ENCODE results near the gene POMT1. TPM values are rescaled to one million over a fixed set of nuclear protein-coding genes. Genes with fewer than 3 reads are reported as not detected.
"Not testable (repeated sequence)": the region's sequence is repeated elsewhere in the genome, so short reads cannot be mapped to it uniquely, and the experiment has no call there.

Gene POMT1
- polyA plus RNA-seq, 1 donor from 2014 or later: 5.1 TPM

GRCh38 chr9:131500377-131500776 lies 2.3 kb upstream of the POMT1 start:
- Mint-ChIP-seq H3K36me3 (no peaks in the 10 kb centered on the region), H3K4me1 (peaks cover 12 to 19% (median 15%) of the 10 kb centered on the region in 3 donors), H3K27me3 (no peaks in the 10 kb centered on the region), H3K27ac (peak overlapping the region in 2 of 3 donors; percentile 53 to 79), H3K4me3 (peak overlapping the region in 2 of 4 donors; percentile 82 to 90), H3K9me3 (no peaks in the 10 kb centered on the region)

GRCh38 chr9:131500939-131501541 lies 1.7 kb upstream of the POMT1 start:
- no peaks in the 10 kb centered on the region for H3K36me3 Mint-ChIP-seq
- H3K4me3 Mint-ChIP-seq: peak overlapping the region; percentile 69 to 90 (median 86)
- H3K4me1 Mint-ChIP-seq: peaks cover 12 to 19% (median 15%) of the 10 kb centered on the region in 3 donors
- peak overlapping the region in 2 of 3 donors; percentile 53 to 79 for H3K27ac Mint-ChIP-seq
- H3K27me3 Mint-ChIP-seq: no peaks in the 10 kb centered on the region
- H3K9me3 Mint-ChIP-seq: no peaks in the 10 kb centered on the region

- peak overlapping the region; percentile 50 to 79 (median 78) for H3K27ac Mint-ChIP-seq
- H3K27me3 Mint-ChIP-seq: no peaks in the 10 kb centered on the region
- peaks cover 3% of the 10 kb centered on the region for H3K36me3 Mint-ChIP-seq
- no peaks in the 10 kb centered on the region for H3K9me3 Mint-ChIP-seq
- H3K4me1 Mint-ChIP-seq: peaks cover 12 to 19% (median 15%) of the 10 kb centered on the region in 3 donors
- H3K4me3 Mint-ChIP-seq: peak overlapping the region; percentile 89 to 96 (median 92)
Observed at GRCh38 chr9:131503626-131504465, 1.1 kb downstream of the POMT1 start.

GRCh38 chr9:131505012-131505411 lies 2.3 kb downstream of the POMT1 start:
- Mint-ChIP-seq H3K4me3 (peak overlapping the region in 2 of 4 donors; percentile 65 to 89), H3K36me3 (peaks cover 3% of the 10 kb centered on the region), H3K9me3 (no peaks in the 10 kb centered on the region), H3K27ac (no peak overlapping the region), H3K4me1 (peaks cover 12 to 19% (median 15%) of the 10 kb centered on the region in 3 donors), H3K27me3 (no peaks in the 10 kb centered on the region)

- Mint-ChIP-seq H3K4me1 (no peaks in the 10 kb centered on the region), H3K9me3 (no peaks in the 10 kb centered on the region), H3K4me3 (no peak overlapping the region), H3K27me3 (no peaks in the 10 kb centered on the region), H3K36me3 (peaks cover 3% of the 10 kb centered on the region), H3K27ac (no peak overlapping the region)
Observed at GRCh38 chr9:131511416-131511815, 8.7 kb downstream of the POMT1 start.

GRCh38 chr9:131511880-131512279 lies 9.2 kb downstream of the POMT1 start:
- Mint-ChIP-seq H3K27me3 (no peaks in the 10 kb centered on the region), H3K4me1 (no peaks in the 10 kb centered on the region), H3K9me3 (no peaks in the 10 kb centered on the region), H3K4me3 (no peak overlapping the region), H3K36me3 (peaks cover 2% of the 10 kb centered on the region), H3K27ac (no peak overlapping the region)

GRCh38 chr9:131513177-131513576 lies 10.5 kb downstream of the POMT1 start:
- H3K4me1 Mint-ChIP-seq: no peaks in the 10 kb centered on the region
- no peaks in the 10 kb centered on the region for H3K27me3 Mint-ChIP-seq
- H3K9me3 Mint-ChIP-seq: no peaks in the 10 kb centered on the region
- H3K27ac Mint-ChIP-seq: peak overlapping the region in 1 of 3 donors; percentile 5
- H3K4me3 Mint-ChIP-seq: no peak overlapping the region
- peaks cover 4% of the 10 kb centered on the region for H3K36me3 Mint-ChIP-seq

- not testable (repeated sequence) for H3K36me3 Mint-ChIP-seq, H3K27me3 Mint-ChIP-seq, H3K4me3 Mint-ChIP-seq, H3K27ac Mint-ChIP-seq, H3K9me3 Mint-ChIP-seq, H3K4me1 Mint-ChIP-seq
Observed at GRCh38 chr9:131515559-131516031, 12.9 kb downstream of the POMT1 start.

GRCh38 chr9:131516100-131516499 lies 13.4 kb downstream of the POMT1 start:
- Mint-ChIP-seq H3K27me3 (no peaks in the 10 kb centered on the region), H3K9me3 (no peaks in the 10 kb centered on the region), H3K27ac (no peak overlapping the region), H3K4me1 (no peaks in the 10 kb centered on the region), H3K4me3 (no peak overlapping the region), H3K36me3 (peaks cover 4% of the 10 kb centered on the region)

- H3K4me1 Mint-ChIP-seq: no peaks in the 10 kb centered on the region
- no peaks in the 10 kb centered on the region for H3K9me3 Mint-ChIP-seq
- peaks cover 4% of the 10 kb centered on the region for H3K36me3 Mint-ChIP-seq
- H3K27me3 Mint-ChIP-seq: no peaks in the 10 kb centered on the region
- no peak overlapping the region for H3K27ac Mint-ChIP-seq
- no peak overlapping the region for H3K4me3 Mint-ChIP-seq
Observed at GRCh38 chr9:131516930-131517329, 14.2 kb downstream of the POMT1 start.

GRCh38 chr9:131517761-131518190 lies 15.1 kb downstream of the POMT1 start:
- Mint-ChIP-seq H3K4me1 (no peaks in the 10 kb centered on the region), H3K4me3 (no peak overlapping the region), H3K9me3 (no peaks in the 10 kb centered on the region), H3K27me3 (no peaks in the 10 kb centered on the region), H3K36me3 (peaks cover 4% of the 10 kb centered on the region), H3K27ac (no peak overlapping the region)

- Mint-ChIP-seq H3K36me3 (peaks cover 4% of the 10 kb centered on the region), H3K4me3 (no peak overlapping the region), H3K27me3 (no peaks in the 10 kb centered on the region), H3K27ac (no peak overlapping the region), H3K9me3 (no peaks in the 10 kb centered on the region), H3K4me1 (no peaks in the 10 kb centered on the region)
Observed at GRCh38 chr9:131518553-131518952, 15.8 kb downstream of the POMT1 start.

GRCh38 chr9:131520503-131520902 lies 17.8 kb downstream of the POMT1 start:
- Mint-ChIP-seq H3K4me3 (no peak overlapping the region), H3K9me3 (no peaks in the 10 kb centered on the region), H3K4me1 (no peaks in the 10 kb centered on the region), H3K36me3 (peaks cover 9% of the 10 kb centered on the region), H3K27me3 (no peaks in the 10 kb centered on the region), H3K27ac (no peak overlapping the region)

- Mint-ChIP-seq H3K9me3 (no peaks in the 10 kb centered on the region), H3K27me3 (no peaks in the 10 kb centered on the region), H3K36me3 (peaks cover 9% of the 10 kb centered on the region), H3K4me3 (no peak overlapping the region), H3K27ac (no peak overlapping the region), H3K4me1 (peaks cover 0 to under 1% (median 0%) of the 10 kb centered on the region in 3 donors)
Observed at GRCh38 chr9:131521203-131521602, 18.5 kb downstream of the POMT1 start.

GRCh38 chr9:131521822-131522221 lies 19.1 kb downstream of the POMT1 start:
- Mint-ChIP-seq H3K4me3 (no peak overlapping the region), H3K9me3 (no peaks in the 10 kb centered on the region), H3K27ac (no peak overlapping the region), H3K27me3 (no peaks in the 10 kb centered on the region), H3K36me3 (peaks cover 9% of the 10 kb centered on the region), H3K4me1 (peaks cover 0 to 3% (median 0%) of the 10 kb centered on the region in 3 donors)

All from IgD-negative memory B cell (primary cell).